Measurements from ENCODE around the gene PSAPL1.
"Not testable (repeated sequence)": the region's sequence is repeated elsewhere in the genome, so short reads cannot be mapped to it uniquely, and the experiment has no call there.

PSAPL1 gene

DNA sequence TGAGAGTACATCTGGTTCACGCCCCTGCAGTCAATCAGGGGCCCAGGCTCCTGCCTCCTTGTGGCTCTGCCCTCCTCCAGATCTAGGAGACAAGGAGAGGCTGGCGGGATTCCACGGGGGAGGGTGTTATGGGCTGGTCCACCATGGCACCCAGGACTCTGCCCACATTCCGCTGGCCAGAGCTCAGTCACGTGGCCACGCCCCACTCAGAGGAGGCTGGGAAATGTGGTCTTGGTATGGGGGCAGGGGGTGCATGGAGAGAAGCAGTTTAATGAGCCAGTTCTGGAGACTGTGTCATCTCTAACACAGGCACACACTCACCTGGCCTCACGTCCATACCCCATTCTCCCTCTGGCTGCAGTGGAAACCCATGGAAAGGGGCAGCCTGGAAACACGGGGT is 31.5 kb upstream of the PSAPL1 start:
- Mint-ChIP-seq H3K9me3 (no peaks in the 10 kb centered on the region), H3K4me3 (no peak overlapping the region), H3K27me3 (peaks cover 11% of the 10 kb centered on the region), H3K27ac (no peak overlapping the region), H3K36me3 (ENCODE audit: low read depth) (no peaks in the 10 kb centered on the region), H3K4me1 (ENCODE audit: low read depth) (no peaks in the 10 kb centered on the region)

DNA sequence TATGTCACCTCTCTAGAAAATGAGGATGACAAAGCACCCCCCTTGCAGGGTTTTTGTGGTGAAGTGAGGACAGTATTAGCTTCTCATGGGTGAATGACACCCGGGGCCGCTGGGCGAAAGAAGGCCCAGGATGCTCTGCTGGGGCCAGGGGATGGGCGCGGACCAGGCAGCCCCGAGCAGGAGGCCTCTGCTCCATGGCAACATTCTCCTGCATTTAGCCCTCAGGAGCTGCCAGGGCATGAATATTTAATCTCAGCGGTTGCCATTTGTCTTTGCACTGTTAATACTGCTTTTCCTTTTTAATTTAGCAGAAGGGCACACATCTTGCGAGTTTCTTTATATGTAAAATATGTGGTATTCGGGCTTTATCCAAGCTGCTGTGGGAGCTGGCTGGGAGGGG is 30.3 kb upstream of the PSAPL1 start:
- Mint-ChIP-seq H3K27ac (no peak overlapping the region), H3K4me1 (ENCODE audit: low read depth) (no peaks in the 10 kb centered on the region), H3K9me3 (no peaks in the 10 kb centered on the region), H3K4me3 (no peak overlapping the region), H3K36me3 (ENCODE audit: low read depth) (no peaks in the 10 kb centered on the region), H3K27me3 (peaks cover 8% of the 10 kb centered on the region)

DNA sequence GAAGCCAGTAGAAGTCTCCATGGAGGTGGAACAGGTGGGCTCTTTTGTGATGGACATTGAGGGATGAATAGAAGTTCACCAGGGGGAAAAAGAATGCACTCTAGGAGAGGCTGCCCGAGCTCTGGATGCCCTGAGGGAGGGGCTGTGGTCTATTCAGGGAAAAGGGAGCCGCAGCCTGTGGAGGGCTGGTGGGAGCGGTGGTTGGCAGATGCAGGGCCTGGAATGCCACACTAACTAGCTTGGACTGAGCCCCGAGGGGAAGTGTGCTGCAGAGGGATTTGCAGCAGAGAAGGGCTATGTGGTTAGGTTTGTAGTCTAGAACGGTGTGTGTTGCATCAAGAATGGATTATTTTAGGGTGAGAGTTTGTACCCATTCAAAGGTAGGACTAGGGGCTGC is 29.5 kb upstream of the PSAPL1 start:
- Mint-ChIP-seq H3K36me3 (ENCODE audit: low read depth) (no peaks in the 10 kb centered on the region), H3K27ac (no peak overlapping the region), H3K4me3 (no peak overlapping the region), H3K9me3 (no peaks in the 10 kb centered on the region), H3K4me1 (ENCODE audit: low read depth) (no peaks in the 10 kb centered on the region), H3K27me3 (peaks cover 8% of the 10 kb centered on the region)

DNA sequence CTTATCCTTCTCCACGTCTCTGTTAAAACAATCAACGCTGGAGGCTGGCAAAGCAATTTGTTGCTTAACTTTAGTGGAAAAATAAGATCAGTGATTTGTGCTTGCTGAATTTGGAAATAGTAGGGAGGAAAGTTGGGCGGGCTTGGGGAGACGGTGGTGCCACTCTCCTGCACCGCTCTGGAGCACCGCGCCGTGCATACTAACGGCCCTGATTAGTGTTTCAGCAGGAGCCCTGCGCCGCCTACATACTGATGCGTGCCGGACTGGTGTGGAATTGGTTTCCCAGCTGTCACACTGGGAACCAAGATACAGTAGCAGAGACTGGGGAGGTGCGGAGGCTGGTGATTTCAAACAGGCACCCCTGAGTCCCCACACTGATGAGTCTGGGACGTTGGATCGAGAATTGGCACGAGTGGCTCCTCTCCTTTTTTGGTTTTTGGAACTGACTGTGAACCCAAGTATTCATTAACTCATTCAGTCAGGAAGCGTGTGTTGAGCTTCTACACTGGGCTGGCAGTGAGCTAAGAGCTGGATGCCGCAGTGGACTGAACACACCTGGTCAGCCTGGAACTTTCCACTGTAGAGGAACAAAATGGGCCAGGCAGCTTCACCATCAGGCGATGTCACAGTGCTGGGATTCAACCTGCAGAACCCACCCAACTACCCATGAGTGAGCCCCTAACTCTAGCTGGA is 29.0 kb upstream of the PSAPL1 start:
- Mint-ChIP-seq H3K27me3 (peaks cover 8% of the 10 kb centered on the region), H3K9me3 (no peaks in the 10 kb centered on the region), H3K4me3 (no peak overlapping the region), H3K27ac (no peak overlapping the region), H3K36me3 (ENCODE audit: low read depth) (no peaks in the 10 kb centered on the region), H3K4me1 (ENCODE audit: low read depth) (no peaks in the 10 kb centered on the region)

DNA sequence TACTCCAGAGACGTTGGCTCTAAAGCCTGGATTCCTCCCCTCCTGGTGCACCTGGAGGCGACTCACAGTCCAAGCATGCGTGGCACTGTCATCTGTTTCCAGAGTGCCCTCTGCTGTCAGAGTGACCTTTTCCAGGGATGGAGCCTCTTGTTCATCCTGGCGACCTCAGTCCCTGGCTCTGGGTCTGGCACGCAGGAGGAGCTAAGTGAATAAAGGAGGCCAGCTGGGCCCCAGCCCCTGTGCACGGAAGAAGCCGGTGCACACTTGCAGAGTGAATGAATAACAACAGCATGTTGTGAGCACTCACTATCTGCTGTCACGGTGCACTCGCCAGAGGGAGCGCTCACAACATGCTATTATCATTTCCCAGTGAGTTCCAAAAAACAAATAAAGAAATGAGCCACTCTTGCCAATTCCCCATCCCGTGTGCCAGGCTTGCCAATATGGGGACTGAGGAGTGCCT is 27.8 kb upstream of the PSAPL1 start:
- no peaks in the 10 kb centered on the region for H3K9me3 Mint-ChIP-seq
- H3K4me1 Mint-ChIP-seq (ENCODE audit: low read depth) = no peaks in the 10 kb centered on the region
- peaks cover 8% of the 10 kb centered on the region for H3K27me3 Mint-ChIP-seq
- no peak overlapping the region for H3K27ac Mint-ChIP-seq
- no peaks in the 10 kb centered on the region for H3K36me3 Mint-ChIP-seq (ENCODE audit: low read depth)
- no peak overlapping the region for H3K4me3 Mint-ChIP-seq

DNA sequence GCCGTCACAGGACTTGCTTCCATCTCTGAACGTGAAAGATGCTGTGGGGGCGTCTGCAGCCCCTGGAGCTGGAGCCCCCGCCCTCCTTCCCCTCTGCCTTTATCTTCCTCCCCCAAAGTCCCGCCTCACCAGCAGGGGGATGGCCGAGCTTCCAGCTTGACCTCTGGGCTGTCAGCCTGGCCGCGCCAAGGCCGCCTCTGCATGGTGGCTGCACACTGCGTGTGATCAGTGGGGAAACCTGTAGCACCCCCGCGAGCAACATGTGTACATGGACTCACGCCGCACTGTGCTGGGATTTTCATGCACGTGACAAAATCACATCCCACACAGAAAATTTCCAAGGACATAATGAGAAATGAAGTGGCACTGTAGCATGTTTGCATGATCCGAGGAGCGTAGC is 26.5 kb upstream of the PSAPL1 start:
- H3K9me3 Mint-ChIP-seq = no peaks in the 10 kb centered on the region
- no peaks in the 10 kb centered on the region for H3K36me3 Mint-ChIP-seq (ENCODE audit: low read depth)
- no peak overlapping the region for H3K27ac Mint-ChIP-seq
- no peaks in the 10 kb centered on the region for H3K4me1 Mint-ChIP-seq (ENCODE audit: low read depth)
- H3K4me3 Mint-ChIP-seq = no peak overlapping the region
- H3K27me3 Mint-ChIP-seq = peaks cover 8% of the 10 kb centered on the region

DNA sequence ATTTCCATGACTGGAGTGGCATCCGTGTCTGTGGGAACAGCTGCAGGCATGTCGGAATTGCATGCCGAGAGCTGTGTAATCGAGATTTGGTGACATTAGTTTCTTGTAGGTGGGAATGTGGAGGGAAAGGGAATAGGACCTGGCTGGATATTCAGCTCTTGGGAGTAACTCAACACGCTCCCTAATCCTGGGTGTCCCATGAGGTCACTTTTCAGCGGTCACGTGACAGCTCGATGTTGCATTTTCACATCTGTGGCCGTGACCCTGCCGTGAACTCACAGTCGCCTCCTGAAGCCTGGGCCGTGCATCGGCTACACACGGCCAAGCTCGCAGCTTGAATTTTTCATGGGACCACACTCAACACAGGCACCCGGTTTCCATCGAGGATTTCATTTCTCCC is 25.8 kb upstream of the PSAPL1 start:
- Mint-ChIP-seq H3K9me3 (no peaks in the 10 kb centered on the region), H3K27ac (no peak overlapping the region), H3K4me1 (ENCODE audit: low read depth) (no peaks in the 10 kb centered on the region), H3K36me3 (ENCODE audit: low read depth) (no peaks in the 10 kb centered on the region), H3K4me3 (no peak overlapping the region), H3K27me3 (peaks cover 8% of the 10 kb centered on the region)

DNA sequence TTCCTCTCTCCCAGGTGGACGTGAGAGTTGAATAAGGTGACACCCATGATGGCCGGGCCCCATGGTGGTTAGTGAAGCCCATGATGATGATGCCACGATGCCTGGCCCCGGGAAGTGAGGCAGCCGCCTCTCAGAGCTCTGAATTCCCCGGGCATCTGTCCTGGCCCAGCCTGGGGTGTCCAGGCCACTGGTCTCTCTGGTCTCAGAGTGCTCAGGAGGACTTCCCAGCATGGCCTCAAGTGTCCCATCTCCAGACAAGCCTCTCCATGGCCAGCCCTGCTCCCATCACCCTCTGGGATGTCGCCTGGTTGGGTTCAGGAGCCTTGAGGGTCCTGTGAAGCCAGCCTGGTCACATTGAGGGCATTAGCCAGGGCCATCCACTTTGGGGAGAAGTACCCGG is 24.7 kb upstream of the PSAPL1 start:
- H3K9me3 Mint-ChIP-seq = no peaks in the 10 kb centered on the region
- no peaks in the 10 kb centered on the region for H3K4me1 Mint-ChIP-seq (ENCODE audit: low read depth)
- H3K27ac Mint-ChIP-seq = no peak overlapping the region
- H3K36me3 Mint-ChIP-seq (ENCODE audit: low read depth) = no peaks in the 10 kb centered on the region
- peaks cover 8% of the 10 kb centered on the region for H3K27me3 Mint-ChIP-seq
- no peak overlapping the region for H3K4me3 Mint-ChIP-seq

DNA sequence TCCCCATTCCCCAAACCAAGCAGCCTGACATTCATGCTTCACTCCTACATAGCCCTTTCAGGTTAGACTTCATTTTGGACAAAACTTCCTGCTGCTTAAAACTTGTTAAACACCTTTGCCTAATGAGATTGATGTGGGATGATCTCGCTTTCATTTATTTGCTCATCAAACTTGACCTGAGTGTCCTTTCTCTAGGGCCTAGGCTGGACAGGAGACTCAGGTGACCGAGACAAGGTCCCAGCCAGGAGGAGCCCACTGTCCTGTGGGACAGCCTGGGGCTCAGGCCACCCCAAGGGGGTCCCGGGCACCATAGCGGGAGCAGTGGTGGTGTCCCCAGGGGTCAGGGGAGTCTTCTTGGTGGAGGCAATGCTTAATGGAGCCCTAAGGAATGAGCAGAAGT is 23.7 kb upstream of the PSAPL1 start:
- Mint-ChIP-seq H3K27ac (no peak overlapping the region), H3K27me3 (peaks cover 8% of the 10 kb centered on the region), H3K9me3 (no peaks in the 10 kb centered on the region), H3K4me3 (no peak overlapping the region), H3K36me3 (ENCODE audit: low read depth) (no peaks in the 10 kb centered on the region), H3K4me1 (ENCODE audit: low read depth) (no peaks in the 10 kb centered on the region)

DNA sequence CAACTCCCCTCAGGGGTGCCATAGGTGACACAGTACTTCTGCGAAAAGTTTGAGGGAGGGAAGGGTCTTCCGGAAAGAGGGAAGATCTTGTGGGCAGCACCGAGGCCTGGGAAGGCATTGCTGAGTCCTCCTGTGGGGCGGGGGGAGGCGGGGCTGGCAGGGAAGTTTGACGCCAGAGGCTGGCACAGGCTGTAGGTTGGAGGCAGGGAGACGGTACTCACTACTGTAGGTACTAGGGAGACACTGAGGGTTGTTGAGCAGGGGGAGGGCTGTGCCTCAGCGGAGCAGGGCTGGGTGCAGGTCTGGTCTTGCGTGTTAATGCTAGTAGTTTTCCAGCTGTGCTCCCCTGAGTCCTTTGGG is 23.3 kb upstream of the PSAPL1 start:
- no peaks in the 10 kb centered on the region for H3K4me1 Mint-ChIP-seq (ENCODE audit: low read depth)
- H3K27me3 Mint-ChIP-seq = peaks cover 8% of the 10 kb centered on the region
- no peaks in the 10 kb centered on the region for H3K36me3 Mint-ChIP-seq (ENCODE audit: low read depth)
- no peaks in the 10 kb centered on the region for H3K9me3 Mint-ChIP-seq
- H3K4me3 Mint-ChIP-seq = no peak overlapping the region
- H3K27ac Mint-ChIP-seq = no peak overlapping the region

DNA sequence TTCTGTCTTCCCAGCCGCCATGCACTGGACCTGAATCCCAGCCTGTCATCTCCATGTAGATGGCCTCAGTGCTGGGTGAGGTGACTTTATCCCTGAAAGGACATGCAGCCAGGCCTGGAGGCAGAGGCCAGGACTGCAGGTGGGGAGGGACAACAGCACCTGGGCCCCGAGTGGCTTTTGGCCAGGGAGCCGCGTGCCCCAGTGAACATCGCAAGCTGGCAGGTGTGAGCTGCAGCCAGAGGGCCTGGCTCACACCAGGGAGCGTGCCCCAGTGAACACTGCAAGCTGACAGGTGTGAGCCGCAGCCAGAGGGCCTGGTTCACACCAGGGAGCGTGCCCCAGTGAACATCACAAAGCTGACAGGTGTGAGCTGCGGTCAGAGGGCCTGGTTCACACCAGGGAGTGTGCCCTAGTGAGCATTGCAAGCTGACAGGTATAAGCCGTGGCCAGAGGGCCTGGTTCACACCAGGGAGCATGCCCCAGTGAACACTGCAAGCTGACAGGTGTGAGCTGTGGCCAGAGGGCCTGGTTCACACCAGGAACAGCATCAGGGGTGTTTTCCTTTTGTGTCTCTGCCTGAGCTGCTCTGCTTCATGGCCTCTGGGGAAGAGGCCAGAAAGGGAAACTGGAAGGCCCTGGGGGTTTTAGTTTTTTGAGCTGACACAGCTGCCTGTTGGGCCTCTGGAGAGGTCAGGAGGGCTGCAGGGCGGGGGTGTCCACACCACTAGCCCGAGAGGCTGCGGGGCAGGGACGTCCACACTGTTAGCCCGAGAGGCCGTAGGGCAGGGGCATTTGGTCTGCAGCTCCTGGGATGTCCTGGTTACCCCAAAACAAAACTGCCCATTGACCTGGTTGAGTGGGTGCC is 22.7 kb upstream of the PSAPL1 start:
- Mint-ChIP-seq H3K4me3 (no peak overlapping the region), H3K4me1 (ENCODE audit: low read depth) (no peaks in the 10 kb centered on the region), H3K27ac (no peak overlapping the region), H3K9me3 (no peaks in the 10 kb centered on the region), H3K27me3 (peaks cover 8% of the 10 kb centered on the region), H3K36me3 (ENCODE audit: low read depth) (no peaks in the 10 kb centered on the region)

DNA sequence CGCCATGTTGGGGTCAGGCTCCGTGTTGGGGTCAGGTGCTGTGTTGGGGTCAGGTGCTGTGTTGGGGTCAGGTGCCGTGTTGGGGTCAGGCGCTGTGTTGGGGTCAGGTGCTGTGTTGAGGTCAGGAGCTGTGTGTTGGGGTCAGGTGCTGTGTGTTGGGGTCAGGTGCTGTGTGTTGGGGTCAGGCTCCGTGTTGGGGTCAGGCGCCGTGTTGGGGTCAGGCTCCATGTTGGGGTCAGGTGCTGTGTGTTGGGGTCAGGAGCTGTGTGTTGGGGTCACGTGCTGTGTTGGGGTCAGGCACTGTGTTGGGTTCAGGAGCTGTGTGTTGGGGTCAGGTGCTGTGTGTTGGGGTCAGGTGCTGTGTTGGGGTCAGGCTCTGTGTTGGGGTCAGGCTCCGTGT is 18.1 kb upstream of the PSAPL1 start:
- not testable (repeated sequence) for H3K27me3 Mint-ChIP-seq; H3K4me1 Mint-ChIP-seq (ENCODE audit: low read depth); H3K9me3 Mint-ChIP-seq; H3K36me3 Mint-ChIP-seq (ENCODE audit: low read depth); H3K4me3 Mint-ChIP-seq; H3K27ac Mint-ChIP-seq

DNA sequence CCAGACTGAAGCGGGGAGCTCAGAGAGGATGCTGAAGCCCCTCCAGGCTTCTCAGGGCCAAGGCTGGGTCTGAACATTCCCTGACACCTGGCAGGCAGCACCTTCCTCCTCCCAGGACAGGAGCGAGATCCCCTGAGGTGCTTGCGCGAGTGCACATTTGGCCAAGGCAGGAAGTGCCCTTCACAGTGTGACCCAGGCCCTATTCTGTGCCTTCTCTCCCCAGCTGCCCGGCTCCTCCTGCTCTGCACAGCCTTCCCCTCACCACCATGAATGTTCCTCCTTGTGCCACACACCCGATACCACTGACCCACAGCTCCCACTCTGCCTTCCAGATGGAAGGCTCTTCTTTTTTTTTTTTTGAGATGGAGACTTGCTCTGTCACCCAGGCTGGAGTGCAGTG is 17.1 kb upstream of the PSAPL1 start:
- Mint-ChIP-seq H3K27me3 (no peaks in the 10 kb centered on the region), H3K9me3 (no peaks in the 10 kb centered on the region), H3K36me3 (ENCODE audit: low read depth) (no peaks in the 10 kb centered on the region), H3K4me1 (ENCODE audit: low read depth) (no peaks in the 10 kb centered on the region), H3K4me3 (no peak overlapping the region), H3K27ac (no peak overlapping the region)

DNA sequence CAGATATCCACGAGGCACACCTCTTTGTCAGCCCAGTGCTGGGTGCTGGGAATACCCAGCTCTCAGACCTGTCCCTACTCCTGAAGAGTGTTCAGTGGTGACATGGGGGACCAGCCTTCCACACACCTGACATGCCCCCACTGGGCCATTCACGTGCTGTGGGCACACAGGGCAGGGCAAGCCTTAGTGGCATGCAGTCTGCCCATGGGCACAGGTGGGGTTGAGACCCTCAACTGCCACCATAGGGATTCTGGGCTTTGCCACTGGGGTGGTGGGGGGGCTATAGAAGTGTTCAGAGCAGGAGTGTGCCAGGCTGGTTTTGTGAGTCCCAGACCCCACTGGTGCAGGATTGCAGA is 16.7 kb upstream of the PSAPL1 start:
- Mint-ChIP-seq H3K4me3 (no peak overlapping the region), H3K27ac (no peak overlapping the region), H3K9me3 (no peaks in the 10 kb centered on the region), H3K36me3 (ENCODE audit: low read depth) (no peaks in the 10 kb centered on the region), H3K4me1 (ENCODE audit: low read depth) (no peaks in the 10 kb centered on the region), H3K27me3 (no peaks in the 10 kb centered on the region)

DNA sequence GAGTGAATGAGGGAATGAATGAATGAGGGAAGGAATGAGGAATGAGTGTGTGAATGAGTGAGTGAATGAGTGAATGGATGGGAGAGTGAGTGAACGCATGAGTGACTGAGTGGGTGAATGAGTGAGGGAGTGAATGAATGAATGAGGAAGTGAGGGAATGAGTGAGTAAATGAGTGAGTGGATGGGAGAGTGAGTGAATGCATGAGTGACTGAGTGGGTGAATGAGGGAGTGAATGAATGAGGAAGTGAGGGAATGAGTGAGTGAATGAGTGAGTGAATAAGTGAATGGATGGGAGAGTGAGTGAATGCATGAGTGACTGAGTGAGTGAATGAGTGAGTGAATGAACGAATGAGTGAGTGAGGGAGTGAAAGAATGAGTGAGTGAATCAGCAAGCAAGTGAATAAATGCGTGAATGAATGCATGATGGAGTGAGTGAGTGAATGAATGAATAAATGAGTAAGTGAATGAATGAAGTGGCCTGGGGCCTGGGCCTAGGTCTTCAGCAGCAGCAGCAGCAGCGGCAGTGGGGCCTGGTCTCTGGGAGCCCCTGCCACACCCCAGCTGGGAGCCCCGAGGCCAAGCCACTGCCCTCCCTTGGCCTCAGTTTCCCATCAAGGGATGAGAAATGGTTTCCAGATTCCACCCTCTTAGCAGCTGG is 16.2 kb upstream of the PSAPL1 start:
- Mint-ChIP-seq H3K27me3 (no peaks in the 10 kb centered on the region), H3K4me1 (ENCODE audit: low read depth) (no peaks in the 10 kb centered on the region), H3K36me3 (ENCODE audit: low read depth) (no peaks in the 10 kb centered on the region), H3K27ac (no peak overlapping the region), H3K4me3 (no peak overlapping the region), H3K9me3 (no peaks in the 10 kb centered on the region)
